ENCODE data around the gene TSBP1. TPM values are rescaled to one million over a fixed set of nuclear protein-coding genes. Genes with fewer than 3 reads are reported as not detected.

Gene TSBP1
- total and polyA plus RNA-seq, 9 of the 15 experiments (the other 6 are each of a cell fraction or from before 2014, with no cell fraction given), result not detected

DNA sequence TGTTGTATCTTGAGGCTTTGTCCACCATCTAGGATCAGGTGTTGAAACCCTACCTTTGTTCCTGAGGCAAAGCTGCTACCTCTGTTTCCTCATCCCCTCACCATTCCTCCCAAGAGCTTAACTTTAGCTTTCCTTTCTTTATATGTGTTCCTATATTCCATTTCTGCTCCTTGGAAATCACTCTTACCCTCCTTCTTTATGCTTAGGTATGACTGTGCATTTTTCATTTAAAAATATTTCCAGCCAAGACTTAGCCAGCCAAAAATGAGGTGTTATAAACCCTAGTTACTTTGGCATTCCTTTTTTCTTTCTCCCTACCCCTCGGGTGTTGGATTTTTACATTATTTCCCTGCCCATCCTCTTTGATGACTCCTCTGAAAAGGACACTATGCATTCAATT lies 57.7 kb downstream of the TSBP1 start:
- Histone ChIP-seq H3K9me3 (replicated peaks; ENCODE audit: control insufficient read depth, insufficient read depth, low read depth, low read length) (no peaks in the 10 kb centered on the region), H3K27ac (ENCODE audit: extremely low read depth, low read depth, low read length) (no peak overlapping the region), H3K4me3 (no peak overlapping the region), H4K20me1 (replicated peaks; ENCODE audit: control insufficient read depth, insufficient read depth, low read length) (no peaks in the 10 kb centered on the region), H3K9ac (ENCODE audit: insufficient read depth in 1 of 2, low read depth in 2 of 2, low read length in 2 of 2) (no peak overlapping the region), H3K36me3 (ENCODE audit: control insufficient read depth, insufficient read depth, low read length) (no peaks in the 10 kb centered on the region), H2AFZ (ENCODE audit: low read depth, low read length) (no peak overlapping the region), H3K27me3 (ENCODE audit: control insufficient read depth in 2 of 2, insufficient read depth in 2 of 2, low read length in 2 of 2) (peaks cover 2 to 6% of the 10 kb centered on the region in 2 experiments; a peak in 4 of 5 replicates), H3K4me1 (replicated peaks in 1 of 2; ENCODE audit: control insufficient read depth in 2 of 2, insufficient read depth in 2 of 2, low read length in 2 of 2) (no peaks in the 10 kb centered on the region; a peak in 1 of 5 replicates), H3K4me2 (ENCODE audit: insufficient read depth, low read length) (no peak overlapping the region), H3K9me1 (ENCODE audit: control insufficient read depth, insufficient read depth, low read length) (no peaks in the 10 kb centered on the region), H3K79me2 (ENCODE audit: control insufficient read depth, insufficient read depth, low read length) (no peaks in the 10 kb centered on the region)
- DNase-seq (ENCODE audit: extremely low read depth in 1 of 4, low spot score in 3 of 4) (no peak), FAIRE-seq (no peak), ATAC-seq (no peak)
- intact Hi-C loops (cut with micrococcal nuclease), result no loop called here
- in situ Hi-C loops (cut with MboI), result no loop called here
- ChIA-PET CTCF (ENCODE audit: low intra/inter-chr PET ratio) (no interaction called here), POLR2A (interaction anchor here (0.6 kb wide), 1 partner anchor 18 kb away, joined by 5 read pairs; no protein-coding TSS in a partner anchor)
- 5% methylated on average over 1 of the region's 1 CpG for WGBS (ENCODE audit: insufficient coverage, low coverage, missing lambda C conversion rate)
- no TSS peak for BruUV-seq (replicated peaks)
- TF ChIP-seq ARID2 (IDR thresholded peaks at IDR 0.05), result no peak
- TF ChIP-seq NFIC (IDR thresholded peaks at IDR 0.05), result 0 out of 2 replicates have a peak, but pooled peaks have one; percentile 1
- no peak for TF ChIP-seq NBN (IDR thresholded peaks at IDR 0.05; ENCODE audit: low read depth)
- no peak for TF ChIP-seq JUND (IDR thresholded peaks at IDR 0.05; ENCODE audit: borderline replicate concordance, low read depth, low read length)
- no peak for TF ChIP-seq JUND (tag; IDR thresholded peaks at IDR 0.05; ENCODE audit: borderline replicate concordance, low read depth, low read length)
- peak; percentile 43 for TF ChIP-seq MAFF (IDR thresholded peaks at IDR 0.05; ENCODE audit: low read length)
- no peak for TF ChIP-seq CREM (IDR thresholded peaks at IDR 0.05; ENCODE audit: low read depth)
- TF ChIP-seq SRSF3 (IDR thresholded peaks at IDR 0.05; ENCODE audit: insufficient read depth, low read length), result no peak
- TF ChIP-seq SUPT5H (IDR thresholded peaks at IDR 0.05), result no peak
- no peak for TF ChIP-seq ZNF766 (CRISPR knock-in tag; conservative IDR thresholded peaks at IDR 0.05)
- TF ChIP-seq ZNF316 (IDR thresholded peaks at IDR 0.05), result peak; percentile 31; the same call in 1 of the 2 replicates
- TF ChIP-seq, protein P1, sequence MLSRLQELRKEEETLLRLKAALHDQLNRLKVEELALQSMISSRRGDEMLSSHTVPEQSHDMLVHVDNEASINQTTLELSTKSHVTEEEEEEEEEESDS (CRISPR knock-in tag; IDR thresholded peaks at IDR 0.05), result no peak
- no peak for TF ChIP-seq RAD51 (IDR thresholded peaks at IDR 0.05; ENCODE audit: borderline replicate concordance, low read depth)
- TF ChIP-seq ZNF165 (CRISPR knock-in tag; IDR thresholded peaks at IDR 0.05; ENCODE audit: borderline replicate concordance), result no peak
- TF ChIP-seq SPI1 (IDR thresholded peaks at IDR 0.05; ENCODE audit: borderline replicate concordance, low read depth, low read length), result no peak
- TF ChIP-seq CTBP1 (IDR thresholded peaks at IDR 0.05; ENCODE audit: borderline replicate concordance), result no peak
- TF ChIP-seq FOSL1 (tag; conservative IDR thresholded peaks at IDR 0.05), result no peak
- no peak for TF ChIP-seq ILK (tag; IDR thresholded peaks at IDR 0.05; ENCODE audit: borderline replicate concordance, low read depth)
- TF ChIP-seq NR2C1 (IDR thresholded peaks at IDR 0.05), result no peak
- no peak for TF ChIP-seq NR2C1 (tag; IDR thresholded peaks at IDR 0.05)
- TF ChIP-seq EWSR1 (IDR thresholded peaks at IDR 0.05; ENCODE audit: borderline replicate concordance, low read depth, partially characterized antibody), result no peak
- TF ChIP-seq NFE2L1 (tag; IDR thresholded peaks at IDR 0.05; ENCODE audit: borderline replicate concordance, low read depth), result peak; percentile 73
- TF ChIP-seq, protein P2, sequence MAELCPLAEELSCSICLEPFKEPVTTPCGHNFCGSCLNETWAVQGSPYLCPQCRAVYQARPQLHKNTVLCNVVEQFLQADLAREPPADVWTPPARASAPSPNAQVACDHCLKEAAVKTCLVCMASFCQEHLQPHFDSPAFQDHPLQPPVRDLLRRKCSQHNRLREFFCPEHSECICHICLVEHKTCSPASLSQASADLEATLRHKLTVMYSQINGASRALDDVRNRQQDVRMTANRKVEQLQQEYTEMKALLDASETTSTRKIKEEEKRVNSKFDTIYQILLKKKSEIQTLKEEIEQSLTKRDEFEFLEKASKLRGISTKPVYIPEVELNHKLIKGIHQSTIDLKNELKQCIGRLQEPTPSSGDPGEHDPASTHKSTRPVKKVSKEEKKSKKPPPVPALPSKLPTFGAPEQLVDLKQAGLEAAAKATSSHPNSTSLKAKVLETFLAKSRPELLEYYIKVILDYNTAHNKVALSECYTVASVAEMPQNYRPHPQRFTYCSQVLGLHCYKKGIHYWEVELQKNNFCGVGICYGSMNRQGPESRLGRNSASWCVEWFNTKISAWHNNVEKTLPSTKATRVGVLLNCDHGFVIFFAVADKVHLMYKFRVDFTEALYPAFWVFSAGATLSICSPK (IDR thresholded peaks at IDR 0.05; ENCODE audit: borderline replicate concordance), result no peak
- 0 out of 2 replicates have a peak, but pooled peaks have one; percentile 19 for TF ChIP-seq NFE2 (IDR thresholded peaks at IDR 0.05; ENCODE audit: low read depth)
- TF ChIP-seq ZNF780A (CRISPR knock-in tag; IDR thresholded peaks at IDR 0.05), result no peak

All from K562 (cell line).